Neural cell (in vitro differentiated cells): ENCODE measurements around the gene ASXL1. TPM values are rescaled to one million over a fixed set of nuclear protein-coding genes. Genes with fewer than 3 reads are reported as not detected.

Experiments
- H2AFZ ChIP-seq: fragments of 200-600, 300-800 bp; sonication (generic), shearing (Covaris generic); 2 replicates; pipeline ENCODE4 v1.6.0; 2014; ENCODE audit warnings: low read depth, mild to moderate bottlenecking, antibody characterized with exemption, low read length, moderate library complexity
- H3F3A ChIP-seq: fragments of 200-600 bp; shearing (Covaris generic); 2 replicates; pipeline ENCODE4 v1.6.1; 2016; ENCODE audit warnings: mild to moderate bottlenecking, moderate library complexity, mixed read lengths, antibody characterized with exemption, low read length; ENCODE audit not compliant: insufficient read depth, poor library complexity, severe bottlenecking
- H3K27ac ChIP-seq: fragments of 200-600, 300-800 bp; sonication (generic), shearing (Covaris generic); 2 replicates; pipeline ENCODE4 v1.5.1; 2014; ENCODE audit warnings: mild to moderate bottlenecking, low read length, moderate library complexity
- H3K27me3 ChIP-seq: fragments of 300-800, 200-600 bp; sonication (generic), shearing (Covaris generic); 2 replicates; pipeline ENCODE4 v1.6.0; 2014; ENCODE audit warnings: mild to moderate bottlenecking, low read depth, low read length, moderate library complexity; ENCODE audit not compliant: insufficient read depth
- H3K36me3 ChIP-seq: fragments of 300-800, 200-600 bp; sonication (generic), shearing (Covaris generic); 2 replicates; pipeline ENCODE4 v1.5.1; 2014; ENCODE audit warnings: mild to moderate bottlenecking, antibody characterized with exemption, low read length, moderate library complexity; ENCODE audit not compliant: insufficient read depth
- H3K4me2 ChIP-seq: fragments of 300-800, 200-600 bp; sonication (generic), shearing (Covaris generic); 2 replicates; pipeline ENCODE4 v1.6.0; 2014; ENCODE audit warnings: mild to moderate bottlenecking, low read length
- H3K4me3 ChIP-seq: fragments of 300-800, 200-600 bp; sonication (generic), shearing (Covaris generic); 2 replicates; pipeline ENCODE4 v1.5.1; 2014; ENCODE audit warnings: mild to moderate bottlenecking, low read length, moderate library complexity
- H3K79me2 ChIP-seq: fragments of 200-600 bp; shearing (Covaris generic); replicated peaks from 2 replicates; pipeline ENCODE4 v1.6.0; 2014; ENCODE audit warnings: mild to moderate bottlenecking, low read length, moderate library complexity; ENCODE audit not compliant: insufficient read depth
- H3K9ac ChIP-seq: fragments of 300-800, 200-600 bp; sonication (generic), shearing (Covaris generic); 2 replicates; pipeline ENCODE4 v1.6.1; 2016; ENCODE audit warnings: mild to moderate bottlenecking, low read length, mixed read lengths
- H3K9me2 ChIP-seq: fragments of 200-600 bp; shearing (Covaris generic); 2 replicates; pipeline ENCODE4 v1.6.1; 2016; ENCODE audit warnings: mild to moderate bottlenecking, low read length, mixed read lengths; ENCODE audit not compliant: insufficient read depth
- H3K9me3 ChIP-seq: fragments of 200-600, 300-800 bp; sonication (generic), shearing (Covaris generic); 2 replicates; pipeline ENCODE4 v1.6.1; 2016; ENCODE audit warnings: mild to moderate bottlenecking, mixed run types, low read length, moderate library complexity, mixed read lengths
- H4K20me1 ChIP-seq: fragments of 200-600 bp; shearing (Covaris generic); 2 replicates; pipeline ENCODE4 v1.6.1; 2016; ENCODE audit warnings: mild to moderate bottlenecking, mixed run types; ENCODE audit not compliant: insufficient read depth
- EP300 ChIP-seq: fragments of 450-650 bp; conservative IDR thresholded peaks from 2 replicates; pipeline ENCODE4 v1.6.1; 2014; ENCODE audit warnings: antibody characterized with exemption, mild to moderate bottlenecking, moderate library complexity; ENCODE audit not compliant: poor library complexity, severe bottlenecking
- EZH2 ChIP-seq: fragments of 200-600, 300-800 bp; shearing (Covaris generic), sonication (generic); IDR thresholded peaks from 2 replicates; pipeline ENCODE4 v1.6.1; 2014; ENCODE audit warnings: antibody characterized with exemption, low read length, borderline replicate concordance, mild to moderate bottlenecking; ENCODE audit not compliant: insufficient read depth, poor library complexity, severe bottlenecking
- MXI1 ChIP-seq: fragments of 450-650 bp; conservative IDR thresholded peaks from 2 replicates; pipeline ENCODE4 v1.6.1; 2014; ENCODE audit warnings: antibody characterized with exemption, mild to moderate bottlenecking; ENCODE audit not compliant: poor library complexity, severe bottlenecking
- POLR2AphosphoS5 ChIP-seq: IDR thresholded peaks from 2 replicates; pipeline ENCODE4 v1.6.1; 2012
- RAD21 ChIP-seq: fragments of 450-650 bp; conservative IDR thresholded peaks from 2 replicates; pipeline ENCODE4 v1.6.1; 2014; ENCODE audit warnings: antibody characterized with exemption, mild to moderate bottlenecking, moderate library complexity
- SMC3 ChIP-seq: fragments of 450-650 bp; conservative IDR thresholded peaks from 2 replicates; pipeline ENCODE4 v1.6.1; 2014; ENCODE audit warnings: antibody characterized with exemption, mild to moderate bottlenecking, moderate library complexity; ENCODE audit not compliant: poor library complexity
- TAF1 ChIP-seq: IDR thresholded peaks from 2 replicates; pipeline ENCODE4 v1.6.1; 2012; ENCODE audit warnings: low read depth
- polyA plus RNA-seq: library from polyadenylated mRNA; depleted of rRNA; stranded (reverse); fragments of >200 nt; gene quantifications from 2 replicates; pipeline ENCODE4 v1.2.3, GENCODE V29; 2014
- TF ChIP-seq, protein P1 (sequence below): IDR thresholded peaks from 2 replicates; pipeline ENCODE4 v1.6.1; 2012; ENCODE audit warnings: borderline replicate concordance
- TF ChIP-seq, protein P2 (sequence below): fragments of 450-650 bp; IDR thresholded peaks from 2 replicates; pipeline ENCODE4 v1.5.1; 2014; ENCODE audit warnings: antibody characterized with exemption, mild to moderate bottlenecking, moderate library complexity; ENCODE audit not compliant: poor library complexity, severe bottlenecking

ASXL1 gene
- polyA plus RNA-seq, 1 donor from 2014 or later = 45.9 TPM

GRCh38 chr20:32396646-32397160, 38.6 kb downstream of the ASXL1 start:
- Histone ChIP-seq H3K4me2 (no peak overlapping the region), H2AFZ (no peak overlapping the region), H3K9ac (no peak overlapping the region), H3K4me3 (no peak overlapping the region), H3F3A (no peaks in the 10 kb centered on the region), H3K27ac (no peak overlapping the region), H3K27me3 (no peaks in the 10 kb centered on the region), H3K9me2 (no peaks in the 10 kb centered on the region), H3K36me3 (no peaks in the 10 kb centered on the region), H3K79me2 (peaks cover 16% of the 10 kb centered on the region), H3K9me3 (no peaks in the 10 kb centered on the region), H4K20me1 (peaks cover 4% of the 10 kb centered on the region)
- TF ChIP-seq SMC3 (no peak), EZH2 (no peak), MXI1 (no peak), EP300 (no peak), TAF1 (no peak)

- H3F3A ChIP-seq = no peaks in the 10 kb centered on the region
- H3K36me3 ChIP-seq = no peaks in the 10 kb centered on the region
- H3K79me2 ChIP-seq = peaks cover 16% of the 10 kb centered on the region
- H3K27ac ChIP-seq = no peak overlapping the region
- peaks cover 4% of the 10 kb centered on the region for H4K20me1 ChIP-seq
- no peak overlapping the region for H3K4me2 ChIP-seq
- H3K9me3 ChIP-seq = no peaks in the 10 kb centered on the region
- no peaks in the 10 kb centered on the region for H3K9me2 ChIP-seq
- no peak overlapping the region for H3K4me3 ChIP-seq
- H2AFZ ChIP-seq = no peak overlapping the region
- TF ChIP-seq, protein P1, sequence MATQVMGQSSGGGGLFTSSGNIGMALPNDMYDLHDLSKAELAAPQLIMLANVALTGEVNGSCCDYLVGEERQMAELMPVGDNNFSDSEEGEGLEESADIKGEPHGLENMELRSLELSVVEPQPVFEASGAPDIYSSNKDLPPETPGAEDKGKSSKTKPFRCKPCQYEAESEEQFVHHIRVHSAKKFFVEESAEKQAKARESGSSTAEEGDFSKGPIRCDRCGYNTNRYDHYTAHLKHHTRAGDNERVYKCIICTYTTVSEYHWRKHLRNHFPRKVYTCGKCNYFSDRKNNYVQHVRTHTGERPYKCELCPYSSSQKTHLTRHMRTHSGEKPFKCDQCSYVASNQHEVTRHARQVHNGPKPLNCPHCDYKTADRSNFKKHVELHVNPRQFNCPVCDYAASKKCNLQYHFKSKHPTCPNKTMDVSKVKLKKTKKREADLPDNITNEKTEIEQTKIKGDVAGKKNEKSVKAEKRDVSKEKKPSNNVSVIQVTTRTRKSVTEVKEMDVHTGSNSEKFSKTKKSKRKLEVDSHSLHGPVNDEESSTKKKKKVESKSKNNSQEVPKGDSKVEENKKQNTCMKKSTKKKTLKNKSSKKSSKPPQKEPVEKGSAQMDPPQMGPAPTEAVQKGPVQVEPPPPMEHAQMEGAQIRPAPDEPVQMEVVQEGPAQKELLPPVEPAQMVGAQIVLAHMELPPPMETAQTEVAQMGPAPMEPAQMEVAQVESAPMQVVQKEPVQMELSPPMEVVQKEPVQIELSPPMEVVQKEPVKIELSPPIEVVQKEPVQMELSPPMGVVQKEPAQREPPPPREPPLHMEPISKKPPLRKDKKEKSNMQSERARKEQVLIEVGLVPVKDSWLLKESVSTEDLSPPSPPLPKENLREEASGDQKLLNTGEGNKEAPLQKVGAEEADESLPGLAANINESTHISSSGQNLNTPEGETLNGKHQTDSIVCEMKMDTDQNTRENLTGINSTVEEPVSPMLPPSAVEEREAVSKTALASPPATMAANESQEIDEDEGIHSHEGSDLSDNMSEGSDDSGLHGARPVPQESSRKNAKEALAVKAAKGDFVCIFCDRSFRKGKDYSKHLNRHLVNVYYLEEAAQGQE = no peak
- TF ChIP-seq EZH2 = no peak
- no peak for TF ChIP-seq RAD21
- no peak for TF ChIP-seq EP300
- TF ChIP-seq SMC3 = no peak
- TF ChIP-seq, protein P2, sequence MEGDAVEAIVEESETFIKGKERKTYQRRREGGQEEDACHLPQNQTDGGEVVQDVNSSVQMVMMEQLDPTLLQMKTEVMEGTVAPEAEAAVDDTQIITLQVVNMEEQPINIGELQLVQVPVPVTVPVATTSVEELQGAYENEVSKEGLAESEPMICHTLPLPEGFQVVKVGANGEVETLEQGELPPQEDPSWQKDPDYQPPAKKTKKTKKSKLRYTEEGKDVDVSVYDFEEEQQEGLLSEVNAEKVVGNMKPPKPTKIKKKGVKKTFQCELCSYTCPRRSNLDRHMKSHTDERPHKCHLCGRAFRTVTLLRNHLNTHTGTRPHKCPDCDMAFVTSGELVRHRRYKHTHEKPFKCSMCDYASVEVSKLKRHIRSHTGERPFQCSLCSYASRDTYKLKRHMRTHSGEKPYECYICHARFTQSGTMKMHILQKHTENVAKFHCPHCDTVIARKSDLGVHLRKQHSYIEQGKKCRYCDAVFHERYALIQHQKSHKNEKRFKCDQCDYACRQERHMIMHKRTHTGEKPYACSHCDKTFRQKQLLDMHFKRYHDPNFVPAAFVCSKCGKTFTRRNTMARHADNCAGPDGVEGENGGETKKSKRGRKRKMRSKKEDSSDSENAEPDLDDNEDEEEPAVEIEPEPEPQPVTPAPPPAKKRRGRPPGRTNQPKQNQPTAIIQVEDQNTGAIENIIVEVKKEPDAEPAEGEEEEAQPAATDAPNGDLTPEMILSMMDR = no peak
- no peak for TF ChIP-seq POLR2AphosphoS5
- TF ChIP-seq MXI1 = no peak
- no peak for TF ChIP-seq TAF1
- H3K27me3 ChIP-seq = no peaks in the 10 kb centered on the region
- no peak overlapping the region for H3K9ac ChIP-seq
These were observed 39.5 kb downstream of the ASXL1 start for GRCh38 chr20:32397567-32398084.
